HG02852 (cell line): ENCODE results near the gene ACBD6.

Source experiments
- ATAC-seq: cut with Tn5 transposase; IDR thresholded peaks from one replicate; pipeline ENCODE4 v1.9.1; 2021; ENCODE audit warnings: mild to moderate bottlenecking, moderate library complexity; ENCODE audit not compliant: unreplicated experiment

The ACBD6 gene

GRCh38 chr1:180272395-180272794 lies 230.0 kb downstream of the ACBD6 start:
- no peak for ATAC-seq

- no peak for ATAC-seq
Observed at GRCh38 chr1:180271272-180272255, 230.8 kb downstream of the ACBD6 start.

- ATAC-seq = no peak
Observed at GRCh38 chr1:180270530-180271271, 231.7 kb downstream of the ACBD6 start.

- ATAC-seq = no peak
Observed at GRCh38 chr1:180269645-180270529, 232.5 kb downstream of the ACBD6 start.

- no peak for ATAC-seq
Observed at GRCh38 chr1:180268556-180269075, 233.8 kb downstream of the ACBD6 start.

GRCh38 chr1:180267761-180268555 lies 234.4 kb downstream of the ACBD6 start:
- no peak for ATAC-seq

GRCh38 chr1:180267211-180267561 lies 235.2 kb downstream of the ACBD6 start:
- no peak for ATAC-seq

- no peak for ATAC-seq
Observed at GRCh38 chr1:180266275-180267210, 235.8 kb downstream of the ACBD6 start.

GRCh38 chr1:180265871-180266270 lies 236.5 kb downstream of the ACBD6 start:
- no peak for ATAC-seq

GRCh38 chr1:180265201-180265600 lies 237.2 kb downstream of the ACBD6 start:
- no peak for ATAC-seq

GRCh38 chr1:180264595-180264994 lies 237.8 kb downstream of the ACBD6 start:
- ATAC-seq = no peak

GRCh38 chr1:180262628-180263488 lies 239.5 kb downstream of the ACBD6 start:
- ATAC-seq = no peak

- no peak for ATAC-seq
Observed at GRCh38 chr1:180261524-180262155, 240.7 kb downstream of the ACBD6 start.

GRCh38 chr1:180261030-180261429 lies 241.3 kb downstream of the ACBD6 start:
- no peak for ATAC-seq

GRCh38 chr1:180260541-180260940 lies 241.8 kb downstream of the ACBD6 start:
- no peak for ATAC-seq

GRCh38 chr1:180259431-180260338 lies 242.7 kb downstream of the ACBD6 start:
- ATAC-seq = no peak
